Suprapubic skin (tissue), 4 donors: ENCODE measurements around the gene SMTNL2.

Source experiments
- CTCF ChIP-seq, 2 donors: fragments of 200-600 bp in 1 of 2; fragments of 450-650 bp in 1 of 2; sonication (generic) in 1 of 2; IDR thresholded peaks; one replicate each; pipeline ENCODE4 v1.5.1; 2016 to 2019; ENCODE audit warnings: antibody characterized with exemption in 2 of 2, mild to moderate bottlenecking in 1 of 2, moderate library complexity in 1 of 2
- POLR2A ChIP-seq, 2 donors: fragments of 450-650 bp; IDR thresholded peaks; one replicate each; pipeline ENCODE4 v1.6.1; 2017; ENCODE audit warnings: antibody characterized with exemption in 2 of 2, mild to moderate bottlenecking in 2 of 2, moderate library complexity in 2 of 2
- POLR2AphosphoS5 ChIP-seq, 3 donors: sonication (generic); formaldehyde crosslinking; IDR thresholded peaks; one replicate each; pipeline ENCODE4 v1.6.1; 2017; ENCODE audit warnings: antibody characterized with exemption in 3 of 3

GRCh38 chr17:4543557-4544026, 40.7 kb upstream of the SMTNL2 start:
- TF ChIP-seq CTCF (IDR thresholded peaks at IDR 0.05) = no peak
- TF ChIP-seq POLR2A (IDR thresholded peaks at IDR 0.05) = no peak
- no peak for TF ChIP-seq POLR2AphosphoS5 (IDR thresholded peaks at IDR 0.05)
